Effector CD8-positive, alpha-beta T cell (primary cell): Measurements from ENCODE around the gene CDYL2.

Experiments used
- DNase-seq: peaks from one replicate; lab custom pipeline; 2025; lab: John Stamatoyannopoulos, UW

CDYL2 gene

DNA sequence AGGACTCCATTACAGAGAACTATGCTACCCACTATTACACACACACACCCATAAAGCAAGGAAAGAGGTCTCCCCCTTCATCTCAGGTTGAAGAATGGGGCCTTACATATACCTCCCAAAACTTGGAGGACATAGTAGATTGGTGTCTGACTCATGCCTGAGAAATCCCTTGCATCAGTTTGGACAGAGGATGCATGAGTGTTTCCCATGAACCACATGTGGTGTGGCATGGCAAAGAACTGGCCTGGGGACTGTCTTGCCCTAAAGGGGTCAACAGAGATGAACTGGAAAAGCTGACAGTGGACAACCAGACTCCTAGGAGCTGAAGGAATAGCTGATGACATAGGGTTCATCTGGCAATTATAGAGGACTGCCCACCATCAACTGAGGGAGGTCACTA, 209.6 kb downstream of the CDYL2 start:
- no peak for DNase-seq

DNA sequence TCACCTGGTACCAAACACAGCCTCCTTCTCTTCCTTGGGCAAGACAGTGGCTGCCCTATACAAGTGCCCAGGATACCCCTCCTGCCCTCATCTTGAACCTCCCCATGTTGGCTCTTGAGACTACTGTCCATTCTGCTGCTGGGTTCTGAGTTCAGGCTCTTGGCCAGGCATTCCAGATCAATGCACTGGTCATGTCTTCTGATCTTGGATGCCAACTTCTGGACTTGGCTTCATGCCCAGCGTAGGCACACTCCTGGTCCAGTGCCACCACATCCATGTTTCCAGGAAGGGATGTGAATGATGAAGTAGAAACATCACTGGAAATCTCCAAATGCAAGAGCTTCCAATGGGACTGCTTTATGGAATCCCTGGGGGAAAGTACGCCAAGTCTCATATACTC, 212.1 kb downstream of the CDYL2 start:
- no peak for DNase-seq

DNA sequence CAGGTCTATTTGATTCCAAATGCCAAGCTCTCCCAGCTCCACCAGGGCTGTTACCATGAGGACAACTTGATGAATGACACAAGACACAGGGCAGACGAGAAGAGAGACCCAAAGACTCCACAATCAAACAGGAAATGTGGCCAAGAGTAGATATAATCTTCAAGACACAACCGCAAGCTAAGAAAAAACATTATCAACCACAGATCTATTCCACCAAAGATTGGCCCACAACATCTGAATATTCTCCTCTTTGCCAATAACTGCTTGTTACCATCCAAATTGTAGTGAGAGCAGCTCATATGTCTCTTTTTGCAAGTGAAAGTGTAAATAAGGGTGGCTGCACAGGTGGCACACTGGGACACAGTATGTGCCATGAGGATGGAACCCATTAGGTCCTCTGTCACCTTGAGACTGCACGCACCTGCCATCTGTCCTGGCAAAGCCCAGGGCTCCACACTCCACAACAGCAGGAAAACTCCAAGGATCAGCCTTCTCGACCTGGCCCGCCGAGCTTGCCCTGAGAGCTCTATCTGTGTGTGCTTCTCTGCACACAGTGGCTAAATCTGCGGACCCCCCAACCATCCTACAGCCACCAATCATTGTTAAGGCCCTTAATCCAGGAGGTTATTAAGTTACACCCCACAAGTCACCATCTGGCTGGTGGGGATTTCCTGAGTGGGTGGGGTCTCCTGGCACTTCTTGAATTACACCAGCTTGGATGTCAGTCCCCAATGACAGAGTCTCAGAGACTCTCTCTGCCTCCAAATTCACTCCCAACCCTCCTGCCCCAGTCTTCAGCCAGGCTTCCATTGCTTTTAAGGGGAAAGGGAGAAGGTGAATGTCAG, 213.1 kb downstream of the CDYL2 start:
- DNase-seq, result no peak

DNA sequence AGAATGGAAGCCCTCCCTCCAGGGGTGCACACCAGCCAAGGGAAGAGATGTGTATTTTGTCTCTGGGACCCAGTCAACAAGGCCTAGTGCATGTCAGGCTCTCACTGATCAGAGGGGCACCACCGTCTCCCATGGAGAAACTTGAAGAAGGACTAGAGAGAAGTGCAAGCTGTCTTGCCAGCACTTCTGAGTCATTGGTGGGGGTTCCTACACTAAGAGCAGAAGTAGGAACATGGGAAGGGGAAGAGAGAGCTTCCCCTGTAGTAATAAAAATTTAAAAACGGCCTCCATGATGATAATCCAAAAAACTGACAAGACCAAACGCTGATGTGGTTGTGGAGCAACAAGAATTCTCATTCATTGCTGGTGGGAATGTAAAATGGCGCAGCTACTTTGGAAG, 217.3 kb downstream of the CDYL2 start:
- DNase-seq, result no peak

DNA sequence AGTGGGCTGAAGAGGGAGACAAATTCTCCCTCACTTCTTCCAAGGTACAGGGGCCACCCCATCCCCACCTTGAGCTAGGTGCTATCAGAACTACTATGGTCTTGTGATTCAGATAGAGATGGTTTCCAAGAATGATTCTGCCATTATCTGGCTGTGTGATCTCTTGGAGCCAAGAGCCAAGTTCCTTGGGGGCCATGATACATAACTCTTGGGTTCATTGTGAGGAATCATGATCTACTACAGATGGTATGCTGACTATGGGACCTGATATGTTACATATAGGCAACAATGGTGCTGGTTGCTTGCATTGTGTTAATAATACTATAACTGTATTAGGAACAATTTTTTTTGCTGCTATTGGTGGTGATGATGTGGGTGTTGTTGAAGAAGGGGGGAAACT, 217.9 kb downstream of the CDYL2 start:
- DNase-seq, result no peak

DNA sequence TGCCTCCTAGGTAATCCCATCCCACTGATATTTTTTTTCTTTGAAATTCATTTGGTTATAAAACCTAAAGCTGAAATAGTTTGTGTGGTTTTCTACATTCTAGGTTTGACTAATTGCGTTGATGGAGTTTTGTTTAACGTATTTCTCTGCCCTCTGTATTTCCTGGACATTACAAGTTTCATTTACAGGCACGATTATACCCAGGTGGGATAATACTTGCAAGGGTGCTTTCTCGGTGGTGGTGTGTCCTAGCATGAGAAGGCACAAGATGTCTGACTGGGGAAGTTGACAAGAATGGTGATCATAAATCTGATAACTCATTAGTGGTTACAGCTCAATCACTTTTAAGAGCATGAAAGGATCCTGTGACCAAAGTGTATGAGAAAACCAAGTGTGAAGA, 218.6 kb downstream of the CDYL2 start:
- DNase-seq, result no peak

DNA sequence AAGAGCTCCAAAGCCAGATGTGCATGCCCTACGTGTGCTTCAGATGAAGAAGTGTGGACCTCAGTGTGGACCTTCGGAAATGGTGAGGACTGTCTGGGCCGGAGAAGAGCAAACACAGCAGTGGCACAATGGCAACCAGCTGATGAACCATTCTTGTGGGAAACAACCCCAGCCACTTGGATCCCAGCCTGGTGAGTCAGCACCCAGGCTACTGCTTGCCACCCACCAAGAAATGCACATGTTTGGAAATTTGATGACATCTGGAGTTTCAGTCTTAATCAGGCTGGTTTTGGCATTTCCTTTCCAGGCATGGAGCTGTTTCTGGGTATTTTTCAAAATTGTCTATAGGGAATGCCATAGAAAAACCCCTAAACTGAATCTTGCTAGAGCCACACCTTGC, 220.9 kb downstream of the CDYL2 start:
- no peak for DNase-seq

DNA sequence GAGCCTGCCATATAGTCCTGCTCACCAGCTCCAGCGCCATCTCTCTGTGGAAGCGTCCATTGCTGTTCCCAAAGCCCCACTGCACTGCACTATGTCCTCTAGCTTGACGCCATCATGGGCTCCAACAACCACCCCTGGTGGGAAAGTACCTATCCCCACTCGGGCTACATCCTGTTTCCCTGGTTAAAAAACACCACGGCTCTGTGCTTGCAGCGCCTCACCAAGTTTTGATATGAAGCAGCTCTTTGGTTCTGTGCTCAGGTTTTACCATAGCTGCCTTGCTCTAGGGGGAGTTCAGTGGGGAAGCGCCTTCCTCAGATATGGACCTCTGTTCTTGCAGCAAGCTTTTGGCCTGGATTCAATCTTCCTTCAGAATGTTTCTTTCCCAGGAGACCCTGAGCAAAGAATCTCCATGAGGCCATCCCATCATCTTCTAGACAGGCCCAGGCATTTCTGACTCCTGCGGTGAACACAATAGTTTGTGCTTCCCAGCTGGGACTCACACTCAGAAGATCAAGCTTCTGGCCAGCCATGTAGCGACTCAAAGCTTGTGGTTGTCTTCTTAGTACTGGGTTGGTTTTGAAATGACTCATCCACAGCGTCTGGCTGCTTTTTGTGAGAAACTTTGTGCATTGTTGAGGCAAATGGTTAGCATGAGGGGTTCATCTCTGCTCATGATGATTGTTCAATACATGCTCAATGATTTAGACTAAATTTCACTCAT, 224.1 kb downstream of the CDYL2 start:
- DNase-seq, result peak; percentile 8

DNA sequence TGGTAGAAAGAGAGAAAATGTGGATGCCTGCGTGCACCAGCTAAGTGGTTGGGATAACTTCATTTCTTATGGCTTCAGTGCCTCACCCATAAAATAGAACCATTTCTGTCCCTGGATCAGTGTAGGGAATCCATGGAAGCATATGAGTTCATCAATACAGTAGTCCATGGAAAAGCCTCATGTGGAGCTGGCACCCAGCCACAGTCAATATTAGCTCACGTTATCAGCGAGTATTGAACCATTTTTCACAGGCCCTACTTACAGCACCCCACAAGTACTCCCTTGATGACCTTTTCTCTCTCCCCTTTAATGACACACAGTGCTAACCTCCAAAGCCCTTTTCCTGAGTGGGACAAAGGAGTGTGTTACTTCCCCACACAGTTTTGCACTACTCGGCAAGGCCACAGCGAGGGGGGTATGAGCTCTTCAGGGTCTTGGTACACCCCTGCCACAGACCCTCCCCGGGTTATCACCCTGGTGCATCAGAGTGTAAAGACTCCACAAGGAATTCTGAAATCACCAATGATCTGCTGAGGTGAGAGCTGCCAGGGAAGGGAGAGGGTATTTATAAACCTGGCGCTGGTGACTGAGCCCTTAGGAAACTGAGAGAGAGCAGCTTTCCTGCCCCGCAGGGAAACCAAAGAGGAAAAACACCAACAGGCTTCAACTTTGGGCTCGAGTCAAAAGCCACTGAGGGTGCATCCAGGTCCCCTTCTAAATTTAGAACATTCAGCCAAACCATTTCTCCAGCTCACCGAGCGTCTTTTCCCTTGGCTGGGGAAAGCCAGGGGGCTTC, 226.7 kb downstream of the CDYL2 start:
- no peak for DNase-seq

DNA sequence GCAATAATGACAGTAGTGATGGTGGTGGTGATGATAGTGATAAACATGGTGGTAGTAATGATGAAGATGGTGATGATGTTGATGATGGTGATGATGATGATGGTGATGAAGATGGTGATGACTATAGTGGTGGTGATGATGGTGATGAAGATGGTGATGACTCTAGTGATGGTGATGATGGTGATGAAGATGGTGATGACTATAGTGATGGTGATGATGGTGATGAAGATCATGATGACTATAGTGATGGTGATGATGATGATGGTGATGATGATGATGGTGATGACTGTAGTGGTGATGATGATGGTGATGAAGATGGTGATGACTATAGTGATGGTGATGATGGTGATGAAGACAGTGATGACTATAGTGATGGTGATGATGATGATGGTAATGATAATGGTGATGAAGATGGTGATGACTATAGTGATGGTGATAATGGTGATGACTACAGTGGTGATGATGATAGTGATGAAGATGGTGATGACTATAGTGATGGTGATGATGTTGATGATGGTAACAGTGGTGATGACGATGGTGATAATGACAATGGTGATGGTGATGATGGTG, 228.0 kb downstream of the CDYL2 start:
- DNase-seq, result no peak

DNA sequence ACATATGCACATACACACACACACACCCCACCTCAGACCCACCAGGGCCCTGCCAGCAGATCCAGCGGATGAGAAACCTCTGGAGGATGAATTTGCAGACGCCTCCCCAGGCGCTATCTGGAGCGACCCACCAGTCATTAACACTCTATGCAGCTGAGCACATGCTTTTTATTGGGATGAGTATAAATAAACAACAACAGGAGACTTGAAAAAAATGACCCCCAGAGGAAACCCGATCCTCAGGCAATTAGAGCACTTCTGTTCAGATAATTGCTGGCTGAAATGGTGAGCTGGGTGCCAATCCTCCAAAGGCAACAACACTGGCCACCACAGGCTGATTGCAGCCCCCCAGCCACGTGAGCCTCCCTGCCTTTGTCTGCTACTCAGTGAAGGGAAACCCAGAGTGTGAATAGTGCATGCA, 230.7 kb downstream of the CDYL2 start:
- DNase-seq, result no peak

DNA sequence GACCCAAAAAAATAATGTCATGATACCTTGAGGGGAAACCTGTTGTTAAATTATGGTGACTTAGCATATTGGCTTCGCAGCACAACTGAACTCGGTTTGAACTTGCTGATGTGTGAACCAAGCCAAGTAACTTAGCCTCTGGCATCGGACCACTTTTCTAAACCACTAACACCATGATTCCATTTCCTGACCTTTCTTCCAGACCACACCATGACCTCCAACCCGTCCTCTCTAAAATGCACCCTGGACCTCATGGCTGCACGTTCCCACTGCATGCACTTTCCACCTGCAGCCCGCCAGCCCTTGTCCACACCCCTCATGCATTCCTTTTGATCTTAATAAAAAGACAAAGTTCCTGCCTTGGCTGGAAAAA, 234.3 kb downstream of the CDYL2 start:
- DNase-seq, result no peak

DNA sequence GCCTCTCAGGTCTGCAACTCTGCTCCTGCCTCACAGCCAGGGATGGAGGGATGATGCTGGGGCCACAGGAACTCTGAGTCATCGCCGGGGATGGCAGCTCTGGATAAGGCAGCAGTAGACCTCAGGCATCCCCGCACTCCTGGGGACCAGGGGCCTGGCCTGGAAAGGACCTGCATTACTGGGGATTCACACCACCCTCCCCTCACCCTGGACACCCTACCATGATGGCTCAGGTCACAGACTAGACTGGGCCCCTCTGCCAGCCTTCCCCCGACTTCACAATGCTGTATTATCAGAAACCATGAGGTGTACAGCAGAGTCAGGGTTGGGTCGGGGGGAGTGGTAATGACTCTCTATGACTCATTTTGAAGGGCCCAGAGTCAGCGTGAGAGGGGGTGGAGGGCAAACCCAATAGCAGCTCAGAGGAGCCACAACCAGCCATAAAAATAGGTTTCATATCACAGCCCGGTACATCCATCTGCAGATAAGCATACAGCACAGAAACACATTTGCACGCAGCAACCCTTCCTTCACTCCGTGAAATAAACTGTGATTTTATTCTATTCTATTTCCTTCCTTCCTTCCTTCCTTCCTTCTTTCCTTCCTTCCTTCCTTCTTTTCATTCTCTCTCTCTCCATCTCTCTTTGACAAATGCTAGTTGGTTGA, 234.8 kb downstream of the CDYL2 start:
- no peak for DNase-seq

DNA sequence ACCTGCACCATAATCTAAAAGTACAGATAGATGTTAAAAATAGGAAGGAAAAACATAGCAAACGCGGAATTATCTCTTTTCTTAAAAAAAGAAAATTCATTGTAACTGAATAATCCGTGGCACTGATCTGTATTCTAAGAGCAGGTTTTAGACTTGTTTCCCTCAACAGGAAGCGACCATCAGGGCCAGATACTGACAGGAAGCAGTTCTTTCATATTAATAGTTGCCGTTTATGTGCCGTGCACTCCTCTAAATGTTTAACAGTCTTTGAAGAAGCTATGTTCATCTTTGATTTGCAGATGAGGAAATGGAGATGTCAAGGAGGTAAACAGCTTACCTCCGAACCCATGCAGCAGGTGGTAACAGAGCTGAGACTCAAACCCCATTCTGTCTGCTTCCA, 240.0 kb downstream of the CDYL2 start:
- DNase-seq, result no peak

DNA sequence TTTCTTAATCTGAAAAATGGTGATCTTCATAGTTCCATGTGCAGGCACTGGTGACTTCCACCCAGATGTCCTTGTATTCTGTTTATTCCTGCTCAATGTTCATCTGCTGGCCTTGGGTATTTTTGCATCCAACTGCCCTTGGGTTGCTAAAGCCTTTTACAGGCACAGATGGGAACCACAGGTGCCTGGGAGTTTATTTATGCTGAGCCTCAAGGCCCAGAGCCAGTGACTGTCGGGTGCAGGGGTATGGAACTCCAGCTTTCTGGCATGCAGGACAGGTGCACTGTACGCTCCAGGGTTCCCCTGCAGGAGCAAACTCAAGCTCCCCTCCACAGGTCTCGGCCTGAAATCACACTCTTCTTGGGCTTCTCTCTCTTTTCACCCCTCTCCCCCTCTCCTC, 241.3 kb downstream of the CDYL2 start:
- no peak for DNase-seq

DNA sequence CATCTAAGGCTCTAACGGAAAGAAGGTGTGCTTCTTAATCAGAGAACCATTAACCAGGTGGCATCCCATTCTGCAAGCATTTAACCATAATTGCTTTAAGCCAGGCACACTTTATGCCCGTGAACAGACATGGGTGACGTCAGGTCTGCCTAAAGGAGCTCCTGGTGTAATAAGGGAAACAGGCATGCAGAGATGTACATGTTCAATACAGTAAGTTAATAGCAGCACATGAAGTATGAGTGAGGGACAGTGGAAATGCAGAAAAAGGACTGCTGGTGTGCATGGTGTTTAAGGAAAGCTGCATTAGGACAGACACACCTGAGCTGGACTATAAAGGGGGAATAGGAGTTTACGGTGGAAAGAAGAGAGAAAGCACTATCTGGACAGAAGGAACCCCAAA, 245.0 kb downstream of the CDYL2 start:
- DNase-seq, result no peak

DNA sequence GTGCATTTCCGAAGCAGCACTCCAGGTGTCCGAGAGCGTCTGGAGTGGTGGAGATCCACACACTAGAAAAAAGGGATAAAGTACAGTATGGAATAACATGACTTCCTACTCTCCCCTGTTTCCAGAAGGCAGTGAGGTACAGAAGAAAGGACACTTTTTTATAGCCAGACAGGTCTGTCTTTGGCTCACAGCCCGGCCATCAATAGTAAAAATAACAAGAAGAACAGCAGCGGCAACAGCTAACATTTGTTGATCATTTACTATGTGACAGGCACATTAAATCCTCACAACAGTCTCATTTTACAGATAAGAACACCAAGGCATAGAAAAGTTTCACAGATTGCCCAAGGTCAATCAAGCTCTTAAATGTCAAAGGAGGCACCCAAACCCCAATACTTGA, 247.4 kb downstream of the CDYL2 start:
- no peak for DNase-seq

DNA sequence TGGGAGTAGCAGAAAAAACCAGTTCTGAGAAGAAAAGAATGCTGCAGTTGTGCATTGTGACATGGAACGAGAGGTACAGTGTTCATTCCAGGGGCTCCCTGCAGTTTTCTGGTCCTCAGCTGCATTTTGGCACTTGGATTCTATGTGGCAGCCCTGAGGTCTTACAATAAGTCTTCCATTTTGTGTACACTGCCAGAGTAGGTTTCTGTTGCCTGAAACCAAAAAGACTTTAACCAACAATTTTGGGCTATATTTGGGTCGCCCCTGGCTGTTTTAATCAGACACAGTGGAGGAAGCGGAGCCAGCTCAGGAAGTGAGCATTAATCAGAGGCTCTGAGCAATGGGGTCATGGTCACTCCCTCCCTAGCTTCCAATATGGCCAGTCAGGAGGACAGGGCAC, 247.9 kb downstream of the CDYL2 start:
- no peak for DNase-seq

DNA sequence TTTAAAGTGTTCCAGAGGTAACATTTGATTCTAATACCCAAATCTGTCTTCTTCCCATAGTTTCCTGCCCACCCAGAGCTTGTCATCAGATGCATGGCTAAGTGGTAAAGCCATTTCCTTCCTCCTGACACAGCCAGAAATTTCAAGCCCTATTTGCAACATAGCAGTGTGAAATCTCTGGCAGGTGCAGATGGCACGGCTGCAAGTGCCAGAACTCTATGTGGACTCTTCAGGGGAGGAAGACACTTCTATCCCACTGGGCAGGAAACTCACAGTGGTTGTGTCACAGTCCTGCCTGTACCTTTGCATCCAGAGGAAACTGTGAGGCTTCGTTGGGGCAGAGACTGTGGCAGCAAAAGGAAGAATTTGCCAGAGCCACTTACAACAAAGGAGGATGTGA, 250.4 kb downstream of the CDYL2 start:
- DNase-seq, result no peak

DNA sequence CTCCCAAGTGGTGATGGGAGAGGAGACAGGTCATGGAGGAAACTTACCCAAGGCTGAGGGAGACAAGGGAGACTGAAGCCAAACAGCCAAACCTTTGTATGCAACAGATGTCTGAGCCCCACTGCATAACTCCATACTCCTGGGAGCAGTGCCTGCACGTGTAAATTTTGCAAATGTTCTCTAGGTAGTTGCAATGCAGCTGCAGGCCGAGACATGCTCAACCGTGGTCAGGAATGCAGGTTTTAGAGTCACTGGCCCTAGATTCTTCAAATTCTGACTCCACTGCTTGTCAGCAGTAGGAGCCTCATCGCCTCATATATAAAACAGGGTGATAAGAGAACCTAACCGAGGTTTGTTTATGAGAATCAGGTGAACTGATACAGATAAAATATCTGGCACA, 252.1 kb downstream of the CDYL2 start:
- DNase-seq, result no peak
